MCF 10A (cell line): ENCODE data around the gene DYNC1H1. TPM values are rescaled to one million over a fixed set of nuclear protein-coding genes. Genes with fewer than 3 reads are reported as not detected.

Source experiments
- BruUV-seq: library from RNA; stranded (reverse); fragments of 400-500 nt; replicated peaks from 2 replicates; lab custom pipeline; 2021; lab: Mats Ljungman, UMichigan
- CTCF ChIA-PET: fragments of 300-600 bp; sonication (Branson Sonifier 250); formaldehyde crosslinking; extraction: SDS; loops from one replicate; lab custom pipeline; 2021; ENCODE audit warnings: antibody characterized with exemption, inconsistent platforms; lab: Yijun Ruan, JAX
- POLR2A ChIA-PET: fragments of 300-600, 350-650 bp; sonication (Branson Sonifier 250); formaldehyde crosslinking; extraction: SDS; loops from one replicate; lab custom pipeline; 2020; ENCODE audit warnings: antibody characterized with exemption, inconsistent platforms; lab: Yijun Ruan, JAX
- DNase-seq: peaks from one replicate; pipeline ENCODE4 v3.0.0-alpha.2; 2018; ENCODE audit not compliant: unreplicated experiment
- H3K27ac Mint-ChIP-seq: one replicate; pipeline ENCODE4 v1.8.0; 2022; ENCODE audit warnings: mild to moderate bottlenecking, low read depth, mixed read lengths; ENCODE audit not compliant: unreplicated experiment
- H3K27me3 Mint-ChIP-seq: one replicate; pipeline ENCODE4 v1.8.0; 2022; ENCODE audit warnings: mixed read lengths; ENCODE audit not compliant: insufficient read depth, unreplicated experiment
- H3K36me3 Mint-ChIP-seq: one replicate; pipeline ENCODE4 v1.8.0; 2022; ENCODE audit warnings: mild to moderate bottlenecking, moderate library complexity, mixed read lengths; ENCODE audit not compliant: insufficient read depth, unreplicated experiment
- H3K4me1 Mint-ChIP-seq: one replicate; pipeline ENCODE4 v1.8.0; 2022; ENCODE audit warnings: mixed read lengths; ENCODE audit not compliant: insufficient read depth, unreplicated experiment
- H3K4me3 Mint-ChIP-seq: one replicate; pipeline ENCODE4 v1.8.0; 2022; ENCODE audit warnings: mild to moderate bottlenecking, moderate library complexity, mixed read lengths; ENCODE audit not compliant: unreplicated experiment
- H3K9me3 Mint-ChIP-seq: one replicate; pipeline ENCODE4 v1.8.0; 2022; ENCODE audit warnings: mixed read lengths; ENCODE audit not compliant: unreplicated experiment
- intact Hi-C: fragments of 100-400 bp; cut with micrococcal nuclease; formaldehyde crosslinking; loops from 2 replicates; pipeline ENCODE4 v1.14.1; 2022
- total RNA-seq: library from RNA; stranded (reverse); gene quantifications from 2 replicates; pipeline ENCODE4 v1.2.3, GENCODE V29; 2022
- TF ChIP-seq, protein P1 (sequence below): fragments of 200-600 bp; IDR thresholded peaks from one replicate; pipeline ENCODE4 v1.8.0; 2022; ENCODE audit warnings: antibody characterized with exemption, mild to moderate bottlenecking; ENCODE audit not compliant: unreplicated experiment

DYNC1H1 gene
- total RNA-seq, 1 experiment from 2014 or later: 704 TPM

DNA sequence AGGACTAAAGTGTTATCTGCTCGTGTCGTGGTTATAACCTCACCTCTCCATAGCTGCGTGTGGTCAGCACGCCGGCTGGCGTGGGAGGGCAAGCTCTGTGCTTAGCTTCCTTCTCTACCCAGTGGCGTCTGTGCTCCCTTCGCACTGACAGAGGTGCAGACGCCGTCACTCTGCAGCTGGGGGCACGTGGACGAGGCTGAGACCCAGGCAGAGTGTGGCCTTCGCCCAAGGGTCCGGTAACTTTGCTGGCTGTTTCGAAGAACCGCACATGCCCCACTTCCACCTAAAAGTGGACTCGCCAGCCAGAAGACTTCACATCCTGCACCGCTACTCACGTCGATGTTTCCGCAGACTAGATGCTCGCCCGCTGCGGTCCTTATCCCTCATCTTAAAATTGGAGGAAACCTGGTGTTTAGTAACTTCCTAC is 35.9 kb upstream of the DYNC1H1 start:
- Mint-ChIP-seq H3K9me3 (no peaks in the 10 kb centered on the region), H3K4me3 (no peak overlapping the region), H3K36me3 (peaks cover 35% of the 10 kb centered on the region), H3K4me1 (no peaks in the 10 kb centered on the region), H3K27me3 (no peaks in the 10 kb centered on the region), H3K27ac (no peak overlapping the region)
- intact Hi-C loops: no loop called here
- ChIA-PET POLR2A (no interaction called here), CTCF (no interaction called here)
- TF ChIP-seq, protein P1, sequence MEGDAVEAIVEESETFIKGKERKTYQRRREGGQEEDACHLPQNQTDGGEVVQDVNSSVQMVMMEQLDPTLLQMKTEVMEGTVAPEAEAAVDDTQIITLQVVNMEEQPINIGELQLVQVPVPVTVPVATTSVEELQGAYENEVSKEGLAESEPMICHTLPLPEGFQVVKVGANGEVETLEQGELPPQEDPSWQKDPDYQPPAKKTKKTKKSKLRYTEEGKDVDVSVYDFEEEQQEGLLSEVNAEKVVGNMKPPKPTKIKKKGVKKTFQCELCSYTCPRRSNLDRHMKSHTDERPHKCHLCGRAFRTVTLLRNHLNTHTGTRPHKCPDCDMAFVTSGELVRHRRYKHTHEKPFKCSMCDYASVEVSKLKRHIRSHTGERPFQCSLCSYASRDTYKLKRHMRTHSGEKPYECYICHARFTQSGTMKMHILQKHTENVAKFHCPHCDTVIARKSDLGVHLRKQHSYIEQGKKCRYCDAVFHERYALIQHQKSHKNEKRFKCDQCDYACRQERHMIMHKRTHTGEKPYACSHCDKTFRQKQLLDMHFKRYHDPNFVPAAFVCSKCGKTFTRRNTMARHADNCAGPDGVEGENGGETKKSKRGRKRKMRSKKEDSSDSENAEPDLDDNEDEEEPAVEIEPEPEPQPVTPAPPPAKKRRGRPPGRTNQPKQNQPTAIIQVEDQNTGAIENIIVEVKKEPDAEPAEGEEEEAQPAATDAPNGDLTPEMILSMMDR: no peak
- no peak for DNase-seq
- no TSS peak for BruUV-seq

GRCh38 chr14:101929096-101929495 is 35.3 kb upstream of the DYNC1H1 start:
- no peaks in the 10 kb centered on the region for H3K27me3 Mint-ChIP-seq
- H3K4me3 Mint-ChIP-seq: no peak overlapping the region
- peaks cover 32% of the 10 kb centered on the region for H3K36me3 Mint-ChIP-seq
- H3K27ac Mint-ChIP-seq: no peak overlapping the region
- no TSS peak for BruUV-seq
- CTCF ChIA-PET: interaction anchor here (0.6 kb wide), 1 partner anchor 235 kb away, joined by 3 read pairs; no protein-coding TSS in a partner anchor
- DNase-seq: no peak
- intact Hi-C loops: no loop called here
- H3K9me3 Mint-ChIP-seq: no peaks in the 10 kb centered on the region
- POLR2A ChIA-PET: interaction anchor here (0.6 kb wide), 1 partner anchor 47 kb away, joined by 3 read pairs; no protein-coding TSS in a partner anchor
- H3K4me1 Mint-ChIP-seq: no peaks in the 10 kb centered on the region
- TF ChIP-seq, protein P1: no peak

DNA sequence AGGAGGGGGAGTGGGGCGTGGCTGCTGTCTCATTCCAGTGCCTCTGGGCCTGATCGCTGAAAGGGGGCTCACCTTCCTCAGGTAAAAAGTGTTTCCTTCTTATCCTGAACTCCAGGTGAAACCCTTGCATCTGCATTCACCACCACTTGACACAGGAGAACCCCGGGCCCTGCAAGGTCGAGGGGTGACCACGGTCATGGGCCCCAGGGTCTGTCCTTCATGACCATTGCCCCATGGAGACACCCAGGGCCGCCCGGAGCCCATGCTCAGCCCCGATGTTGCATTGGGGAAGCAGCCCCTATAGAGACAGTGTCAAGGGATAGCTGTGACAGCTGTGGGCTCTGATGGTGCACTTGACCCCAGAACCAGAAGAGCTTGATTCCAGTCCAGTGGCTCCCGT is 34.4 kb upstream of the DYNC1H1 start:
- no peaks in the 10 kb centered on the region for H3K9me3 Mint-ChIP-seq
- no peak overlapping the region for H3K27ac Mint-ChIP-seq
- H3K4me1 Mint-ChIP-seq: no peaks in the 10 kb centered on the region
- no TSS peak for BruUV-seq
- TF ChIP-seq, protein P1: no peak
- CTCF ChIA-PET: interaction anchor here (0.6 to 0.8 kb wide), 2 partner anchors 159 to 235 kb away, joined by 3 read pairs; no protein-coding TSS in a partner anchor
- H3K27me3 Mint-ChIP-seq: no peaks in the 10 kb centered on the region
- POLR2A ChIA-PET: interaction anchor here (0.6 kb wide), 1 partner anchor 139 kb away, joined by 3 read pairs; no protein-coding TSS in a partner anchor
- peaks cover 30% of the 10 kb centered on the region for H3K36me3 Mint-ChIP-seq
- no peak overlapping the region for H3K4me3 Mint-ChIP-seq
- intact Hi-C loops: no loop called here
- DNase-seq: no peak

DNA sequence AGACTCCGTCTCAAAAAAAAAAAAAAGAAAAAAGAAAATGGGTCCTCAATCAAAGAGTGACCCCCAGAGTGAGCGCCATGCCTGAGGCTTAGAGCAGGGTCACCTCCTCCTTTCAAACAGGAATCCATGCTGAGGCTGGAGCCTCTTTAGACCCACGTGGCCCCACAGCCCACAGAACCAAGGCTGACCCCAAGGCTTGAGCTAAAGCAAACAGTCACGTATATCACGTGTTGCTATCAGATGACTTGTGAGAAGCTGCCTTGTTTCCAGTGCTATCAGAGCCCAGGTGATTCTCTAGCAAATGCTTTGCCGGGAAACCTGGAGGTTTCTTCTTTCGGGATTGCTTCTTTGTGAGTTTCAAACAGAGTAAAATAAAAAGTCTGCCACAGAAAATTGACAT is 31.7 kb upstream of the DYNC1H1 start:
- TF ChIP-seq, protein P1: no peak
- Mint-ChIP-seq H3K36me3 (peaks cover 15% of the 10 kb centered on the region), H3K4me3 (no peak overlapping the region), H3K27me3 (no peaks in the 10 kb centered on the region), H3K4me1 (no peaks in the 10 kb centered on the region), H3K27ac (no peak overlapping the region), H3K9me3 (no peaks in the 10 kb centered on the region)
- intact Hi-C loops: no loop called here
- POLR2A ChIA-PET: interaction anchor here (1.1 kb wide), 1 partner anchor 14 kb away, joined by 5 read pairs; no protein-coding TSS in a partner anchor
- no peak for DNase-seq
- CTCF ChIA-PET: interaction anchor here (0.7 to 1.0 kb wide), 2 partner anchors 223 to 225 kb away, joined by 3 to 4 read pairs; no protein-coding TSS in a partner anchor
- BruUV-seq: no TSS peak
